Loucy (cell line): ENCODE data around the gene KIAA0319L.

Source experiments
- H2AFZ ChIP-seq: fragments of 200-600 bp; sonication (generic); 2 replicates; pipeline ENCODE4 v1.6.0; 2016; ENCODE audit warnings: antibody characterized with exemption, mild to moderate bottlenecking, low read length, moderate library complexity
- H3F3A ChIP-seq: fragments of 200-600 bp; 2 replicates; pipeline ENCODE4 v1.6.0; 2016; ENCODE audit warnings: antibody characterized with exemption, low read depth, mild to moderate bottlenecking
- H3K27me3 ChIP-seq: fragments of 200-600 bp; sonication (generic); 2 replicates; pipeline ENCODE4 v1.6.1; 2014; ENCODE audit warnings: low read length, mild to moderate bottlenecking; ENCODE audit not compliant: insufficient read depth, poor library complexity, severe bottlenecking
- H3K36me3 ChIP-seq: fragments of 200-600 bp; sonication (generic); 2 replicates; pipeline ENCODE4 v1.6.1; 2016; ENCODE audit warnings: low read length; ENCODE audit not compliant: insufficient read depth
- H3K4me1 ChIP-seq: fragments of 200-600 bp; sonication (generic); 2 replicates; pipeline ENCODE4 v1.5.1; 2014; ENCODE audit warnings: low read length, mild to moderate bottlenecking; ENCODE audit not compliant: insufficient read depth, poor library complexity, severe bottlenecking
- H3K4me2 ChIP-seq: fragments of 200-600 bp; sonication (generic); 2 replicates; pipeline ENCODE4 v1.6.0; 2014; ENCODE audit warnings: antibody characterized with exemption, low read length, low read depth, mild to moderate bottlenecking; ENCODE audit not compliant: poor library complexity, severe bottlenecking
- H3K4me3 ChIP-seq: fragments of 200-600 bp; sonication (generic); 2 replicates; pipeline ENCODE4 v1.5.1; 2014; ENCODE audit warnings: low read length, mild to moderate bottlenecking, mixed read lengths; ENCODE audit not compliant: poor library complexity, severe bottlenecking
- H3K79me2 ChIP-seq: fragments of 200-600 bp; sonication (generic); 2 replicates; pipeline ENCODE4 v1.6.1; 2014; ENCODE audit warnings: low read length; ENCODE audit not compliant: insufficient read depth
- H3K9ac ChIP-seq: fragments of 200-600 bp; sonication (generic); 2 replicates; pipeline ENCODE4 v1.6.0; 2014; ENCODE audit warnings: mild to moderate bottlenecking, low read depth, low read length, moderate library complexity; ENCODE audit not compliant: poor library complexity, severe bottlenecking
- H3K9me2 ChIP-seq: fragments of 200-600 bp; sonication (generic); replicated peaks from 2 replicates; pipeline ENCODE4 v1.6.1; 2016; ENCODE audit warnings: low read depth, low read length, mixed read lengths
- H3K9me3 ChIP-seq: fragments of 200-600 bp; sonication (generic); 2 replicates; pipeline ENCODE4 v1.6.1; 2014; ENCODE audit warnings: mild to moderate bottlenecking, antibody characterized with exemption, low read length, low read depth; ENCODE audit not compliant: insufficient read depth
- H4K20me1 ChIP-seq: fragments of 200-600 bp; sonication (generic); 2 replicates; pipeline ENCODE4 v1.6.0; 2014; ENCODE audit warnings: antibody characterized with exemption, low read length, mild to moderate bottlenecking; ENCODE audit not compliant: insufficient read depth, poor library complexity, severe bottlenecking
- EZH2phosphoT487 ChIP-seq: fragments of 200-600 bp; IDR thresholded peaks from 2 replicates; pipeline ENCODE4 v1.6.1; 2018; ENCODE audit warnings: antibody characterized with exemption, mild to moderate bottlenecking, moderate library complexity, borderline replicate concordance
- TF ChIP-seq, protein P1 (sequence below): fragments of 200-600 bp; sonication (generic); conservative IDR thresholded peaks from 2 replicates; pipeline ENCODE4 v1.5.1; 2014; ENCODE audit warnings: mild to moderate bottlenecking, antibody characterized with exemption, low read length

The KIAA0319L gene

DNA sequence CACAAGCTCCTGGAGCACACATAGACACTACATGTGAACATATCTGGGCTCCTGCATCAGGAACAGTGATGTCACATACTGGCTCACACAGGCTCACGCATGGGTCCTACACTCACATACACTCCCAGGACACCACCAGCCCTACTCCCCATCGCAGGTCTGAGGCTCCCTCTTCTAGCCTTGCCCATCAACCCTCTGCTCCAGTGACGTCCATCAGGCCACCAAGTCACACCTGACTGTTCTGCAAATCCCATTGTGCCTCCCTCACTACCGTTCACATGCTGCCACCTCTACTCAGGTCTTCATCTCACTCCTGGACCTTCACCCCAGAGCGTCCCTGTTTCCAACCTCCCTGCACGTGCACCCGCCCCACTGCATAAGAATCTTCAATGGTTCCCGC lies 34.0 kb upstream of the KIAA0319L start:
- Histone ChIP-seq H3K9ac (no peak overlapping the region), H3F3A (no peaks in the 10 kb centered on the region), H3K9me2 (no peaks in the 10 kb centered on the region), H3K4me3 (no peak overlapping the region), H3K4me1 (peaks cover 13% of the 10 kb centered on the region), H3K4me2 (no peak overlapping the region), H3K79me2 (no peaks in the 10 kb centered on the region), H3K27me3 (no peaks in the 10 kb centered on the region), H3K36me3 (peaks cover 9% of the 10 kb centered on the region; the same call in 1 of the 2 replicates), H4K20me1 (no peaks in the 10 kb centered on the region), H2AFZ (no peak overlapping the region), H3K9me3 (no peaks in the 10 kb centered on the region)
- TF ChIP-seq, protein P1, sequence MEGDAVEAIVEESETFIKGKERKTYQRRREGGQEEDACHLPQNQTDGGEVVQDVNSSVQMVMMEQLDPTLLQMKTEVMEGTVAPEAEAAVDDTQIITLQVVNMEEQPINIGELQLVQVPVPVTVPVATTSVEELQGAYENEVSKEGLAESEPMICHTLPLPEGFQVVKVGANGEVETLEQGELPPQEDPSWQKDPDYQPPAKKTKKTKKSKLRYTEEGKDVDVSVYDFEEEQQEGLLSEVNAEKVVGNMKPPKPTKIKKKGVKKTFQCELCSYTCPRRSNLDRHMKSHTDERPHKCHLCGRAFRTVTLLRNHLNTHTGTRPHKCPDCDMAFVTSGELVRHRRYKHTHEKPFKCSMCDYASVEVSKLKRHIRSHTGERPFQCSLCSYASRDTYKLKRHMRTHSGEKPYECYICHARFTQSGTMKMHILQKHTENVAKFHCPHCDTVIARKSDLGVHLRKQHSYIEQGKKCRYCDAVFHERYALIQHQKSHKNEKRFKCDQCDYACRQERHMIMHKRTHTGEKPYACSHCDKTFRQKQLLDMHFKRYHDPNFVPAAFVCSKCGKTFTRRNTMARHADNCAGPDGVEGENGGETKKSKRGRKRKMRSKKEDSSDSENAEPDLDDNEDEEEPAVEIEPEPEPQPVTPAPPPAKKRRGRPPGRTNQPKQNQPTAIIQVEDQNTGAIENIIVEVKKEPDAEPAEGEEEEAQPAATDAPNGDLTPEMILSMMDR = no peak
- no peak for TF ChIP-seq EZH2phosphoT487

DNA sequence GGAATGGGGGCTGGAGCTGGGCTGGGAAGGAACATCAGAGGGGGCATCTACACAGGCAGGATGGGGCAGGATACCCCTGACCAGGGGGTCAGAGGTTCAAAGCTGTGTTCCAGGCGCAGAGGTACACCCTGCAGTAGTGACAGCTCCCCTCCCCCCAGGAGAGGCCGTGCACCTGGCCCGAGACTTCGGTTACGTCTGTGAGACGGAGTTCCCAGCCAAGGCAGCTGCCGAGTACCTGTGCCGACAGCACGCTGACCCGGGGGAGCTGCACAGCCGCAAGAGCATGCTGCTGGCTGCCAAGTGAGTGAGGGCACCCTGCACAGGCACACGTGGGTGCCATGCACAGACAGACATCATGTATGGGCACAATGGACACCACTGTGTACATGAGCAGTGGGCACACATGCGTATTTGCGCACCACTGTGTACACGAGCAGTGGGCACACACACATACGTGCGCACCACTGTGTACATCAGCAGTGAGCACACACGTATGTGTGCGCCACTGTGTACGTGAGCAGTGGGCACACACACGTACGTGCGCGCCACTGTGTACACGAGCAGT lies 33.4 kb upstream of the KIAA0319L start:
- Histone ChIP-seq H3K9me2 (no peaks in the 10 kb centered on the region), H3K36me3 (peaks cover 9% of the 10 kb centered on the region; the same call in 1 of the 2 replicates), H3K4me2 (no peak overlapping the region), H3K9ac (no peak overlapping the region), H3K4me3 (no peak overlapping the region), H3K27me3 (no peaks in the 10 kb centered on the region), H4K20me1 (no peaks in the 10 kb centered on the region), H2AFZ (no peak overlapping the region), H3K9me3 (no peaks in the 10 kb centered on the region), H3F3A (no peaks in the 10 kb centered on the region), H3K79me2 (no peaks in the 10 kb centered on the region), H3K4me1 (peaks cover 13% of the 10 kb centered on the region)
- TF ChIP-seq, protein P1 = no peak
- TF ChIP-seq EZH2phosphoT487 = no peak

DNA sequence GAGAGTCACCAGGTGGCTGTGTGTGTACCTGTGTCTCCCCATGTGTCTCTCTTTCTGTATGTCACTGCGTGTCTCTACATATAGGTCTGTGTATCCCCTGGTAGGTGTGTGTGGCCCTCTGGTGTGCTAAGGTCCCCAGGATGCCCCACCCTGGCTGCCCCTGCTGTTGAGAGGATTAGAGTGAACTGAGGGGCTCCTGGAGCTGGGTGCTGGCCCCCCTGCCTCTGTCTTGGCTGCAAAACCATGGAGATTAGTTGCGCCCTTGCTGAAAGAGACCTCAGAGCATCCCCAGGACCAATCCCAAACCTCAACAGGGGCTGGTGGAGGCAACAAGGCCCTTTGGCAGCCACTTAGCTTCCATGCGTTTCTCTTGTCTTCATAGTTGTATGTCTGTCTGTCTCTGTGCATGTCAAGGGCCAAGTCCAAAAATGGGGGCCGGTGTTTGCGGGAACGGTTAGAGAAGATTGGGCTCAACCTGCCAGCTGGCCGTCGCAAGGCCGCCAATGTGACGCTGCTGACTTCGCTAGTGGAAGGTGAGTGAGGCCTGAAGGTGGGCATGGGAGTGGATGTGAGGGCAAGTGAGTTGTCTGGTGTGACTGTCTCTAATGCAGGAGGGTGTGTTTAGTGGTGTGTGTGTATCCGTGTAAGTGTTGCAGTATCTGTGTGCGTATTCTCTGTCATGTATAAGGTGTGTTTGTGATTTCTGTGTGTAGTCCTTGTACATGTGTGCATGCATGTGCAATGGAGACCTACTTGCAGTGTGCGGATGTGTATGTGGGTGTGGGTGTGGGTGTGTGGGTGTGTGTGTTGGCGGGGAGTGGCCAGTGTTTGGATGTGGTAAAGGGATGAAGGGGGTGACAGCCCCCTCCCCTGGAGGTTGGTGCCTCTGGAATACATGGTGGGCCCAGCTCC lies 32.6 kb upstream of the KIAA0319L start:
- H3K9ac ChIP-seq = no peak overlapping the region
- H3F3A ChIP-seq = no peaks in the 10 kb centered on the region
- no peaks in the 10 kb centered on the region for H3K79me2 ChIP-seq
- peaks cover 13% of the 10 kb centered on the region for H3K4me1 ChIP-seq
- H3K36me3 ChIP-seq = peaks cover 9% of the 10 kb centered on the region; the same call in 1 of the 2 replicates
- H3K4me2 ChIP-seq = no peak overlapping the region
- no peaks in the 10 kb centered on the region for H3K9me3 ChIP-seq
- no peaks in the 10 kb centered on the region for H4K20me1 ChIP-seq
- TF ChIP-seq EZH2phosphoT487 = no peak
- TF ChIP-seq, protein P1 = no peak
- no peak overlapping the region for H3K4me3 ChIP-seq
- no peaks in the 10 kb centered on the region for H3K27me3 ChIP-seq
- no peaks in the 10 kb centered on the region for H3K9me2 ChIP-seq
- no peak overlapping the region for H2AFZ ChIP-seq
